ENCODE data around the gene PSMD4.

Gene PSMD4

DNA sequence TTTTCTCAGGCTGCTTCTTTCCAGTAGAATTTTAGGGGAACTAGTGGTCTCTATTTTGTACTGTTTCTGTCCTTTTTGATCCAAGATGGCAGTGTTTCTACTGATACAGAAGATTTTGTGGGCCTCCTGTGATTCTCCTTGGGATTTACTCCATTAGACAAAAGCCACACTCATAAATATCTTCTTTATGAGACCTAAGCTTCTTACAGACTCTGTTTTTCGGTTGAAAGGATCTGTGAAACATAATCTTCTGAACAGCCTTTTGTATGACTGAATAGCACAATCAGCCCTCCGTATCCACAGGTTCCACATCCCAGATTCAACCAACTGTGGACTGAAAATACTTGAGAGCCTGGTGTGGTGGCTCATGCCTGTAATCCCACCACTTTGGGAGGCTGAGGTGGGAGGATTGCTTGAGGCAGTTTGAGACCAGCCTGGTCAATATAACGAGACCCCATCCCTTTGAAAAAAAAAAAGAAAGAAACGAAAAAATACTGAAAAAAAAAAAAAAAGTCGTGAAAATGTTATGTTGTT is 10.8 kb upstream of the PSMD4 start:
- WGBS, 2 donors (ENCODE audit: extremely low coverage in 2 of 2, insufficient read length in 2 of 2, insufficient replicate concordance in 1 of 2) = no CpG with 5 or more reads among the region's 5 CpGs
- Histone ChIP-seq H2AK5ac (ENCODE audit: low read depth, low read length) (no peak overlapping the region), H3K18ac (ENCODE audit: low read length) (no peak overlapping the region), H3K14ac (ENCODE audit: low read length) (no peak overlapping the region), H2BK15ac (ENCODE audit: low read length) (no peak overlapping the region), H3K9ac (ENCODE audit: low read depth, low read length, poor library complexity) (no peak overlapping the region), H3K27ac (replicated peaks; ENCODE audit: low read length) (no peak overlapping the region), H4K8ac (ENCODE audit: low read depth, low read length) (no peak overlapping the region), H3K79me1 (ENCODE audit: low read depth, low read length) (no peaks in the 10 kb centered on the region), H3K4me3 (ENCODE audit: low read length in 2 of 2) (no peak overlapping the region), H3K23ac (ENCODE audit: low read depth, low read length, poor library complexity) (no peak overlapping the region), H2BK12ac (ENCODE audit: low read length) (no peak overlapping the region), H3K4ac (ENCODE audit: low read length) (no peak overlapping the region), H3K4me1 (ENCODE audit: control insufficient read depth in 2 of 2, insufficient read depth in 1 of 2, low read depth in 1 of 2, low read length in 2 of 2) (no peaks in the 10 kb centered on the region), H3K9me3 (replicated peaks in 1 of 2; ENCODE audit: control insufficient read depth in 2 of 2, insufficient read depth in 1 of 2, low read depth in 1 of 2, low read length in 2 of 2) (no peaks in the 10 kb centered on the region), H2BK5ac (ENCODE audit: low read length) (no peak overlapping the region), H2BK120ac (ENCODE audit: low read depth, low read length) (no peak overlapping the region), H3K4me2 (ENCODE audit: insufficient read depth, low read length, poor library complexity, severe bottlenecking) (no peak overlapping the region), H3K27me3 (ENCODE audit: control insufficient read depth in 3 of 3, insufficient read depth in 3 of 3, low read depth in 1 of 3, low read length in 3 of 3) (no peaks in the 10 kb centered on the region), H4K91ac (ENCODE audit: low read depth, low read length, poor library complexity) (no peak overlapping the region), H2AFZ (ENCODE audit: low read length) (no peak overlapping the region), H3K36me3 (replicated peaks in 1 of 2; ENCODE audit: control insufficient read depth in 2 of 2, insufficient read depth in 2 of 2, low read length in 2 of 2) (peaks cover 49 to 100% of the 10 kb centered on the region in 2 donors)
- no peak for DNase-seq (ENCODE audit: low spot score)

DNA sequence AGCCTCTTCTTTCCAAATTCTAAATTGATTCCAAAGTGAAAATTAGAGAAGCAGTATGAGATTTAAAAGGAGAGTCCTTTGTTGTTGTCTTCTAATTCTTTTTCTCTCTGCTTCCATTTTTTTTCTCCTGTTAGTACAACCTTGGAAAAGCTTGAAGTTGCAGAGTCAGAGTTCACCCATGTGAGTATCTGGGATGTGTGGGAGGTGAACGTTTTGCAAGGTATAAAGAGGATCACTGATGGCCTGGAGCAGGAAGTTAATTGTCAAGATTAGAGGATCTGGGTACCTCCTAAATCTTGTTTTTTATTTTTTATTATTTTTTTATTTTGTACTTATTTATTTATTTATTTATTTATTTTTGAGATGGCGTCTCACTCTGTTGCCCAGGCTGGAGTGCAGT is 7.7 kb upstream of the PSMD4 start:
- Histone ChIP-seq H3K9ac (ENCODE audit: low read depth, low read length, poor library complexity) (no peak overlapping the region), H2AFZ (ENCODE audit: low read length) (no peak overlapping the region), H3K36me3 (replicated peaks in 1 of 2; ENCODE audit: control insufficient read depth in 2 of 2, insufficient read depth in 2 of 2, low read length in 2 of 2) (peaks cover 41 to 92% of the 10 kb centered on the region in 2 donors), H3K4me2 (ENCODE audit: insufficient read depth, low read length, poor library complexity, severe bottlenecking) (no peak overlapping the region), H3K18ac (ENCODE audit: low read length) (no peak overlapping the region), H3K9me3 (replicated peaks in 1 of 2; ENCODE audit: control insufficient read depth in 2 of 2, insufficient read depth in 1 of 2, low read depth in 1 of 2, low read length in 2 of 2) (no peaks in the 10 kb centered on the region), H2BK12ac (ENCODE audit: low read length) (no peak overlapping the region), H3K23ac (ENCODE audit: low read depth, low read length, poor library complexity) (no peak overlapping the region), H2AK5ac (ENCODE audit: low read depth, low read length) (no peak overlapping the region), H3K4me3 (ENCODE audit: low read length in 2 of 2) (no peak overlapping the region), H2BK5ac (ENCODE audit: low read length) (no peak overlapping the region), H2BK15ac (ENCODE audit: low read length) (no peak overlapping the region), H3K27me3 (ENCODE audit: control insufficient read depth in 3 of 3, insufficient read depth in 3 of 3, low read depth in 1 of 3, low read length in 3 of 3) (no peaks in the 10 kb centered on the region), H3K14ac (ENCODE audit: low read length) (no peak overlapping the region), H4K91ac (ENCODE audit: low read depth, low read length, poor library complexity) (no peak overlapping the region), H3K4ac (ENCODE audit: low read length) (no peak overlapping the region), H3K79me1 (ENCODE audit: low read depth, low read length) (no peaks in the 10 kb centered on the region), H3K27ac (replicated peaks; ENCODE audit: low read length) (no peak overlapping the region), H4K8ac (ENCODE audit: low read depth, low read length) (no peak overlapping the region), H2BK120ac (ENCODE audit: low read depth, low read length) (no peak overlapping the region), H3K4me1 (ENCODE audit: control insufficient read depth in 2 of 2, insufficient read depth in 1 of 2, low read depth in 1 of 2, low read length in 2 of 2) (no peaks in the 10 kb centered on the region)
- WGBS, 2 donors (ENCODE audit: extremely low coverage in 2 of 2, insufficient read length in 2 of 2, insufficient replicate concordance in 1 of 2) = no CpG with 5 or more reads among the region's 2 CpGs
- DNase-seq (ENCODE audit: low spot score) = no peak

DNA sequence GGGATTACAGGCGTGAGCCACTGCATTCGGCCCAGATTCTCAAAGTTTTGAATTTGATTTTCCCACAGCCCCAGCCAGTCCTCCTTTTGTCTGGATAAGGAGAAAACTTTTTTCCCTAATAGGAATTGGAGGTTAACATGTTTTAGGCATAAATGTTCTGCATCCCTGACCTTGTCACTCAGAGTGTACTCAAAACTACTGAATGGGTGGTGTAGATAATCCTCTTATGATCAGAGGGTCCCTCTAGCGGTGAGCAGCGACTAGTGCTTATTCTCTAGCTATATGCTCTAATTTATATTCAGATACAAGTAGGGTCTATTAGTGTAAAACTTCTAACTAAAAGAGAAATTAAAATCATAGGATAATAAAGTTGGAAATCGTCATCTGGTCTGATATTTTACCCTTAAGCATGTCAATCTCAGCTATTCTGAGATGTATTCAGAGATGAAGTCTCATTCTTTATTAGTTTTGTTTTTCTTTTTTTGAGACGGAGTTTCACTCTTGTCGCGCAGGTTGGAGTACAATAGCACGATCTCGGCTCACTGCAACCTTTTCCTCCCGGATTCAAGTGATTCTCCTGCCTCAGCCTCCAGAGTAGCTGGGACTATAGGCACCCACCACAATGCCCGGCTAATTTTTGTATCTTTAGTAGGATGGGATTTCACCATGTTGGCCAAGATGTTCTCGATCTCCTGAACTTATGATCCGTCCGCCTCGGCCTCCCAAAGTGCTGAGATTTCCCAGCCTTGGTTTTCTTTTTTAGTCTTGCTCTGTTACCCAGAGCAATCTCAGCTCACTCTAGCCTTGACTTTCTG is 2.7 kb upstream of the PSMD4 start:
- Histone ChIP-seq H2BK12ac (ENCODE audit: low read length) (no peak overlapping the region), H3K9ac (ENCODE audit: low read depth, low read length, poor library complexity) (no peak overlapping the region), H2AFZ (ENCODE audit: low read length) (no peak overlapping the region), H3K4me1 (ENCODE audit: control insufficient read depth in 2 of 2, insufficient read depth in 1 of 2, low read depth in 1 of 2, low read length in 2 of 2) (peaks cover 0 to 2% of the 10 kb centered on the region in 2 donors), H4K8ac (ENCODE audit: low read depth, low read length) (no peak overlapping the region), H3K23ac (ENCODE audit: low read depth, low read length, poor library complexity) (no peak overlapping the region), H2BK120ac (ENCODE audit: low read depth, low read length) (no peak overlapping the region), H3K4me3 (ENCODE audit: low read length in 2 of 2) (no peak overlapping the region), H2BK15ac (ENCODE audit: low read length) (no peak overlapping the region), H3K9me3 (replicated peaks in 1 of 2; ENCODE audit: control insufficient read depth in 2 of 2, insufficient read depth in 1 of 2, low read depth in 1 of 2, low read length in 2 of 2) (no peaks in the 10 kb centered on the region), H3K14ac (ENCODE audit: low read length) (no peak overlapping the region), H2BK5ac (ENCODE audit: low read length) (no peak overlapping the region), H2AK5ac (ENCODE audit: low read depth, low read length) (no peak overlapping the region), H3K4me2 (ENCODE audit: insufficient read depth, low read length, poor library complexity, severe bottlenecking) (no peak overlapping the region), H3K36me3 (replicated peaks in 1 of 2; ENCODE audit: control insufficient read depth in 2 of 2, insufficient read depth in 2 of 2, low read length in 2 of 2) (peaks cover 10 to 41% of the 10 kb centered on the region in 2 donors), H4K91ac (ENCODE audit: low read depth, low read length, poor library complexity) (no peak overlapping the region), H3K27me3 (ENCODE audit: control insufficient read depth in 3 of 3, insufficient read depth in 3 of 3, low read depth in 1 of 3, low read length in 3 of 3) (no peaks in the 10 kb centered on the region), H3K79me1 (ENCODE audit: low read depth, low read length) (peaks cover 2% of the 10 kb centered on the region), H3K27ac (replicated peaks; ENCODE audit: low read length) (no peak overlapping the region), H3K18ac (ENCODE audit: low read length) (no peak overlapping the region), H3K4ac (ENCODE audit: low read length) (no peak overlapping the region)
- no CpG with 5 or more reads among the region's 16 CpGs for WGBS, 2 donors (ENCODE audit: extremely low coverage in 2 of 2, insufficient read length in 2 of 2, insufficient replicate concordance in 1 of 2)
- peak; percentile 31 for DNase-seq (ENCODE audit: low spot score)

DNA sequence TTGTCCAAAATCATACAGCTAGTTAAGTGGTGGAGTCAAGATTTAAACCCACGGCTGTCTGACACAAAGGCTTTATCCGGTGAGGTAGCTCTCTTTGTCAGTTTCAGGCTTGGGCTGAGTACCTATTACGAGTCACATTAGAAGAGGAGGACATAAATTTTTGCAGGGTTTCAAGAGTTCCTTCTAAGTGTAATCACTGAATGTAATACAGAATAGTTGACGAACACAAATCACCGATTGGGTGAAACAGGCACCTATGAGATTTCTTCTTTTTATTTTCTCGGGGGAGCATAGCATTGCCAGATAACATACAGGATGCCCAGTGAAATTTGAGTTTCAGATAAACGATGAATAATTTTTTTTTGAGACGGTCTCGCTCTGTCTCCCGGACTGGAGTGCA is 847 bp downstream of the PSMD4 start:
- Histone ChIP-seq H3K18ac (ENCODE audit: low read length) (no peak overlapping the region), H3K14ac (ENCODE audit: low read length) (no peak overlapping the region), H2BK15ac (ENCODE audit: low read length) (no peak overlapping the region), H2BK5ac (ENCODE audit: low read length) (no peak overlapping the region), H3K23ac (ENCODE audit: low read depth, low read length, poor library complexity) (no peak overlapping the region), H3K27ac (replicated peaks; ENCODE audit: low read length) (no peak overlapping the region), H3K9ac (ENCODE audit: low read depth, low read length, poor library complexity) (no peak overlapping the region), H3K79me1 (ENCODE audit: low read depth, low read length) (peaks cover 2% of the 10 kb centered on the region), H2AFZ (ENCODE audit: low read length) (no peak overlapping the region), H3K36me3 (replicated peaks in 1 of 2; ENCODE audit: control insufficient read depth in 2 of 2, insufficient read depth in 2 of 2, low read length in 2 of 2) (peaks cover 0 to 23% of the 10 kb centered on the region in 2 donors), H3K9me3 (replicated peaks in 1 of 2; ENCODE audit: control insufficient read depth in 2 of 2, insufficient read depth in 1 of 2, low read depth in 1 of 2, low read length in 2 of 2) (no peaks in the 10 kb centered on the region), H2BK120ac (ENCODE audit: low read depth, low read length) (no peak overlapping the region), H3K4ac (ENCODE audit: low read length) (no peak overlapping the region), H3K4me1 (ENCODE audit: control insufficient read depth in 2 of 2, insufficient read depth in 1 of 2, low read depth in 1 of 2, low read length in 2 of 2) (peaks cover 0 to 2% of the 10 kb centered on the region in 2 donors), H2AK5ac (ENCODE audit: low read depth, low read length) (no peak overlapping the region), H3K4me2 (ENCODE audit: insufficient read depth, low read length, poor library complexity, severe bottlenecking) (peak overlapping the region; percentile 66), H3K4me3 (ENCODE audit: low read length in 2 of 2) (peak overlapping the region; percentile 85 to 90), H4K8ac (ENCODE audit: low read depth, low read length) (no peak overlapping the region), H3K27me3 (ENCODE audit: control insufficient read depth in 3 of 3, insufficient read depth in 3 of 3, low read depth in 1 of 3, low read length in 3 of 3) (no peaks in the 10 kb centered on the region), H4K91ac (ENCODE audit: low read depth, low read length, poor library complexity) (no peak overlapping the region), H2BK12ac (ENCODE audit: low read length) (no peak overlapping the region)
- WGBS, 2 donors (ENCODE audit: extremely low coverage in 2 of 2, insufficient read length in 2 of 2, insufficient replicate concordance in 1 of 2) = no CpG with 5 or more reads among the region's 10 CpGs
- DNase-seq (ENCODE audit: low spot score) = no peak

Data from neuronal stem cell (in vitro differentiated cells).